Choroid plexus epithelial cell (primary cell): ENCODE data around the gene ZSCAN5C.
A peak's percentile ranks its signal among the peaks of the same experiment; 100 is the strongest.
"Not testable (repeated sequence)": the region's sequence is repeated elsewhere in the genome, so short reads cannot be mapped to it uniquely, and the experiment has no call there.

Experiments used
- DNase-seq: peaks from one replicate; pipeline ENCODE4 v3.0.0-alpha.2; 2010; ENCODE audit warnings: low read depth
- H3K4me3 ChIP-seq: 2 replicates; pipeline ENCODE4 v1.5.1; 2011; ENCODE audit warnings: low read depth, mild to moderate bottlenecking, control low read depth, low read length, moderate library complexity
- CTCF ChIP-seq: conservative IDR thresholded peaks from 2 replicates; pipeline ENCODE4 v1.5.1; 2011; ENCODE audit warnings: low read depth, mild to moderate bottlenecking, control low read depth, inconsistent platforms, low read length, moderate library complexity

The ZSCAN5C gene

GRCh38 chr19:56218961-56219360, 16.9 kb downstream of the ZSCAN5C start:
- DNase-seq: no peak
- no peak for TF ChIP-seq CTCF
- no peak overlapping the region for H3K4me3 ChIP-seq

GRCh38 chr19:56221442-56221841, 19.4 kb downstream of the ZSCAN5C start:
- DNase-seq: peak; percentile 45
- TF ChIP-seq CTCF: peak; percentile 54
- not testable (repeated sequence) for H3K4me3 ChIP-seq

- no peak for TF ChIP-seq CTCF
- DNase-seq: no peak
These were observed 19.8 kb downstream of the ZSCAN5C start for GRCh38 chr19:56221851-56222250.

GRCh38 chr19:56222901-56223300, 20.8 kb downstream of the ZSCAN5C start:
- H3K4me3 ChIP-seq: no peak overlapping the region
- no peak for DNase-seq
- no peak for TF ChIP-seq CTCF

More at GRCh38 chr19:56221851-56222250, 19.8 kb downstream of the ZSCAN5C start:
- H3K4me3 ChIP-seq: no peak overlapping the region

- DNase-seq: no peak
- TF ChIP-seq CTCF: no peak
- H3K4me3 ChIP-seq: no peak overlapping the region
These were observed 21.4 kb downstream of the ZSCAN5C start for GRCh38 chr19:56223481-56223880.

GRCh38 chr19:56245121-56245740, 43.2 kb downstream of the ZSCAN5C start:
- TF ChIP-seq CTCF: no peak
- no peak for DNase-seq
- H3K4me3 ChIP-seq: no peak overlapping the region

GRCh38 chr19:56245764-56246163, 43.7 kb downstream of the ZSCAN5C start:
- DNase-seq, H3K4me3 ChIP-seq: not testable (repeated sequence)

GRCh38 chr19:56248736-56249338, 46.8 kb downstream of the ZSCAN5C start:
- H3K4me3 ChIP-seq, DNase-seq: not testable (repeated sequence)
